ENCODE data around the gene SEMA4D. TPM values are rescaled to one million over a fixed set of nuclear protein-coding genes. Genes with fewer than 3 reads are reported as not detected.

Gene SEMA4D
- total and polyA plus RNA-seq, 2 of the 13 experiments (the other 11 are each of a cell fraction or from before 2014, with no cell fraction given) = 0.13 to 0.16 TPM

DNA sequence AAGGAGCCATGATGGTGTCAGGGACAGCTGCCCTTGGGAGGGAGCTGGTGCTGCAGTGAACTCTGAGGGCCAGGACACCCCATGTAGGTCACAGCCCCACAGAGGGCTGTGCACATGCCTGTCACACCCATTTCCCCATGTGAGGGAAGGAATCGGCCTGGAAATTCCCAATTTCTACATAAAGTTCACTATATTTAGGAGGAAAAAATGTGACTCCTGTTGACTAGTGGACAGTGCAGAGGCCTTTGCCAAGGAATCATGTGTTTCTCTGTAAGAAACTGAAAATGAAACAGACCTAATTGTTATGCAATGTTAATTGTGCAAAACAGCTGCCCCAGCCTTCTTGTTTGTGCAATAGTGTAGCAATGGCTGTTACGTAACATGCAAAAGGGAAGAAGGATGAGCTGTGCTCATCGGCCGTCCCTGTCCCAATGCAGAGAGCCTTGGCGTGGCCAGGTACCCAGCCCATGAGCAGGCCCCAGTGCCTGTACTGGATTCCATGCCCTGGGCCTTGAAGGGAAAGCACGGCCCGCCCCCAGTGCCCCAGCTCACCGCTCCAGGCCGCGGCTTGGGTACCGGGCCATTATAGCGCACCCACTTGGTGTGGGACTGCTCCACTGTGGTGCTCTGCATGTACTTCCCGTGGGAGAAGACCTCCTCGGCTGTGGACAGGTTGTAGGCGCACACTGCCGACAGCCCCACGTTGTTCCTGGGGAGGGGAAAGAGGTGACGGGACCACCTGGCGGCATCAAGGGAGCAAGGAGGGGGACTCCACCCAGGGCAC lies 109.6 kb downstream of the SEMA4D start:
- DNase-seq (ENCODE audit: low spot score) (peak; percentile 65), FAIRE-seq (no peak), ATAC-seq (peak; percentile 49)
- Histone ChIP-seq H3K4me3 (replicated peaks in 1 of 3; ENCODE audit: insufficient read depth in 1 of 3, low read depth in 2 of 3, low read length in 3 of 3) (no peak overlapping the region), H2AFZ (ENCODE audit: low read length) (no peak overlapping the region), H3K27ac (ENCODE audit: extremely low read length, insufficient read depth, low read length) (no peak overlapping the region), H3K9ac (ENCODE audit: insufficient read depth, low read depth, low read length) (no peak overlapping the region), H3K4me1 (ENCODE audit: insufficient read depth, low read length) (peaks cover 30% of the 10 kb centered on the region), H3K79me2 (ENCODE audit: insufficient read depth, low read length) (no peaks in the 10 kb centered on the region), H3K27me3 (ENCODE audit: control insufficient read depth in 1 of 2, insufficient read depth in 2 of 2, low read length in 2 of 2) (no peaks in the 10 kb centered on the region; a peak in 2 of 5 replicates), H4K20me1 (ENCODE audit: insufficient read depth, low read length) (no peaks in the 10 kb centered on the region), H3K4me2 (ENCODE audit: low read depth, low read length) (0 out of 2 replicates have a peak overlapping the region, but pooled peaks have one; percentile 13), H3K36me3 (replicated peaks in 1 of 2; ENCODE audit: control insufficient read depth in 1 of 2, insufficient read depth in 2 of 2, low read length in 2 of 2) (no peaks in the 10 kb centered on the region), H3K9me3 (ENCODE audit: low read length) (no peaks in the 10 kb centered on the region)
- BruUV-seq (replicated peaks) = no TSS peak
- WGBS (ENCODE audit: low lambda C conversion rate) = 72% methylated on average over 11 of the region's 19 CpGs
- in situ Hi-C loops (cut with HindIII; ENCODE audit: extremely low pct_ligation_motif_present, low pct_unique_long_range_greater_than_20kb) = no loop called here
- CTCF ChIA-PET (ENCODE audit: low intra/inter-chr PET ratio, low total read pairs) = no interaction called here
- intact Hi-C loops (cut with micrococcal nuclease; ENCODE audit: unreplicated experiment) = no loop called here
- POLR2A ChIA-PET = no interaction called here
- TF ChIP-seq MATR3 (CRISPR knock-in tag; IDR thresholded peaks at IDR 0.05) (no peak), RFX5 (IDR thresholded peaks at IDR 0.05; ENCODE audit: low read depth, low read length) (no peak), ZNF12 (CRISPR knock-in tag; IDR thresholded peaks at IDR 0.05) (peak; percentile 77), KAT8 (CRISPR knock-in tag; IDR thresholded peaks at IDR 0.05) (peak; percentile 25; the same call in 1 of the 2 replicates), ZBTB33 (CRISPR knock-in tag; IDR thresholded peaks at IDR 0.05) (peak; percentile 37; the same call in 1 of the 2 replicates), EP300 (IDR thresholded peaks at IDR 0.05; ENCODE audit: low read depth in 2 of 2, low read length in 2 of 2) (0 out of 4 replicates have a peak, but pooled peaks of 1 of the 2 experiments have one; percentile 43), EP300 (CRISPR knock-in tag; IDR thresholded peaks at IDR 0.05; ENCODE audit: borderline replicate concordance) (no peak), GATAD2A (CRISPR knock-in tag; IDR thresholded peaks at IDR 0.05) (peak; percentile 83), ZNF839 (CRISPR knock-in tag; IDR thresholded peaks at IDR 0.05; ENCODE audit: borderline replicate concordance) (no peak), ELF1 (CRISPR knock-in tag; IDR thresholded peaks at IDR 0.05) (0 out of 2 replicates have a peak, but pooled peaks have one; percentile 24), ZSCAN20 (CRISPR knock-in tag; IDR thresholded peaks at IDR 0.05; ENCODE audit: borderline replicate concordance) (no peak), RARA (CRISPR knock-in tag; IDR thresholded peaks at IDR 0.05) (peak; percentile 40; the same call in 1 of the 2 replicates), AKNA (CRISPR knock-in tag; IDR thresholded peaks at IDR 0.05; ENCODE audit: borderline replicate concordance) (no peak)
- TF ChIP-seq, protein P1, sequence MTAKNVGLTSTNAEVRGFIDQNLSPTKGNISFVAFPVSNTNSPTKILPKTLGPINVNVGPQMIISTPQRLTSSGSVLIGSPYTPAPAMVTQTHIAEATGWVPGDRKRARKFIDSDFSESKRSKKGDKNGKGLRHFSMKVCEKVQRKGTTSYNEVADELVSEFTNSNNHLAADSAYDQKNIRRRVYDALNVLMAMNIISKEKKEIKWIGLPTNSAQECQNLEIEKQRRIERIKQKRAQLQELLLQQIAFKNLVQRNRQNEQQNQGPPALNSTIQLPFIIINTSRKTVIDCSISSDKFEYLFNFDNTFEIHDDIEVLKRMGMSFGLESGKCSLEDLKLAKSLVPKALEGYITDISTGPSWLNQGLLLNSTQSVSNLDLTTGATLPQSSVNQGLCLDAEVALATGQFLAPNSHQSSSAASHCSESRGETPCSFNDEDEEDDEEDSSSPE (CRISPR knock-in tag; IDR thresholded peaks at IDR 0.05) = no peak
- TF ChIP-seq, protein P2, sequence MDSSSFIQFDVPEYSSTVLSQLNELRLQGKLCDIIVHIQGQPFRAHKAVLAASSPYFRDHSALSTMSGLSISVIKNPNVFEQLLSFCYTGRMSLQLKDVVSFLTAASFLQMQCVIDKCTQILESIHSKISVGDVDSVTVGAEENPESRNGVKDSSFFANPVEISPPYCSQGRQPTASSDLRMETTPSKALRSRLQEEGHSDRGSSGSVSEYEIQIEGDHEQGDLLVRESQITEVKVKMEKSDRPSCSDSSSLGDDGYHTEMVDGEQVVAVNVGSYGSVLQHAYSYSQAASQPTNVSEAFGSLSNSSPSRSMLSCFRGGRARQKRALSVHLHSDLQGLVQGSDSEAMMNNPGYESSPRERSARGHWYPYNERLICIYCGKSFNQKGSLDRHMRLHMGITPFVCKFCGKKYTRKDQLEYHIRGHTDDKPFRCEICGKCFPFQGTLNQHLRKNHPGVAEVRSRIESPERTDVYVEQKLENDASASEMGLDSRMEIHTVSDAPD (CRISPR knock-in tag; IDR thresholded peaks at IDR 0.05) = no peak
